ENCODE data around the gene AVPI1.
A peak's percentile ranks its signal among the peaks of the same experiment; 100 is the strongest.
"Not testable (repeated sequence)": the region's sequence is repeated elsewhere in the genome, so short reads cannot be mapped to it uniquely, and the experiment has no call there.

AVPI1 gene

GRCh38 chr10:97640174-97640867 lies 46.7 kb downstream of the AVPI1 start, which contains the start of gene PI4K2A:
Gene PI4K2A, plus strand, starts transcription at chr10:97640671. Its CDS starts 72 bp downstream, at chr10:97640743.
- peak; percentile 96 to 98 for DNase-seq

GRCh38 chr10:97639090-97639489 lies 48.0 kb downstream of the AVPI1 start:
- DNase-seq = not testable (repeated sequence)

GRCh38 chr10:97635577-97635976 lies 51.5 kb downstream of the AVPI1 start:
- DNase-seq = no peak

- DNase-seq = no peak
Measured at GRCh38 chr10:97633921-97634320, 53.1 kb downstream of the AVPI1 start.

- peak; percentile 89 to 93 for DNase-seq
Measured at GRCh38 chr10:97632949-97633884, 53.8 kb downstream of the AVPI1 start, which contains the start of gene MORN4. Gene MORN4, minus strand, starts transcription at chr10:97633500. Its CDS starts 13,847 bp downstream, at chr10:97619653.

- no peak for DNase-seq
Measured at GRCh38 chr10:97631098-97631497, 55.9 kb downstream of the AVPI1 start.

- no peak for DNase-seq
Measured at GRCh38 chr10:97629289-97629688, 57.8 kb downstream of the AVPI1 start.

GRCh38 chr10:97628228-97628627 lies 58.8 kb downstream of the AVPI1 start:
- DNase-seq = no peak

- no peak for DNase-seq
Measured at GRCh38 chr10:97627731-97628130, 59.3 kb downstream of the AVPI1 start.

Data from hippocampal formation (tissue), 2 donors.